CD4-positive, alpha-beta T cell treated with Interleukin-4 for 1 hour (primary cell): ENCODE measurements around the gene ERC2.

Experiments
- DNase-seq, 2 donors: peaks; one replicate each; pipeline ENCODE4 v3.0.0-alpha.2; 2020 to 2022

Gene ERC2

GRCh38 chr3:55965776-55966175 is 502.5 kb downstream of the ERC2 start:
- no peak for DNase-seq

DNA sequence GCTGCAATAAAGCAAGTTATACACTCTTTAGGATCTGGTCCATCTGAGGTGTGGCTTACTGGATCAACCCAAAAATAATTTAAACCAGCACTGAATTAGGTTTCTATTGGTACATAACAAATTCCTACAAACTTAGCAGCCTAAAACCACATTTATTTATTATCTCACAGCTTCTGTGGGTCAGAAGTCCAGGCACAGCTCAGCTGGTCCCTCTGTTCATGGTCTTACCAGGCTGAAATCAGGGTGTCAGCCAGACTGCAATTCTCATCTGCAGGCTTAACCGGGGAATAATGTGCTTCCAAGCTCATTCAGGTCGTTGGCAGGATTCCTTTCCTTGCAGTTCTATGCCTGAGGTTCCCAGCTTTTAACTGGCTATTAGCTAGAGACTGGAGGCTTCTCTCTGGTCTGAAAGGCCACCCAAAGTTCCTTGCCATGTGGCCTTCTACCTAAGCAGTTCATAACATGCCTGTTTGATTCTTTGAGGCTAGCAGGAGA is 503.7 kb downstream of the ERC2 start:
- no peak for DNase-seq

- no peak for DNase-seq
Observed at GRCh38 chr3:55963601-55964000, 504.7 kb downstream of the ERC2 start.

- no peak for DNase-seq
Observed at GRCh38 chr3:55959471-55960080, 508.7 kb downstream of the ERC2 start.

- DNase-seq: no peak
Observed at GRCh38 chr3:55958605-55959004, 509.7 kb downstream of the ERC2 start.

DNA sequence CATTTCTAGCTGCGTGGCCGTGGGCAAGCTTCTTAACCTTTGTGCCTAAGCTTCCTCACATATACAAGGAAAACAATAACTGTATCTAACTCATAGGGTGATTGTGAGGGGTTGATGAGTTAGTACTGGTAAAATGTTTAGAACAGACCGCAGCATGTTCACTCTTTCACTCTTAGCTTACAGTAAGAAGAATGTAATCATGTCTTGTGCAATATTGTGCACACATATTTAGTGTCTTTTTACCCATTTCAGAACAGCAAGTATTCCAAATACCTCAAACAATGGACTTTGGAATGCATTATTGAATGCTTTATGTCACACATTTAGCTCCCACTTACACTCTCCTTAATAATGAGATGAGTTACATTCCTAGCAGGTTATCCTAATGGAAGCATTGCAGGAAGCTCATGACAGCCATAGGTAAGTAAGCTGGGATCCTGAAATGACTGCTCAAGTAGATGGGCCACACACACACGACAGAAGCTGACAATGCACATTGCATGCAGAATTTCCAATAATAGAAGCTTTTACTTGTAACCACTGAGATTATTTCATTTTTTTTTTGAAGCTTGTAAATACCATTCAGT is 512.3 kb downstream of the ERC2 start:
- no peak for DNase-seq

GRCh38 chr3:55951388-55951787 is 516.9 kb downstream of the ERC2 start:
- DNase-seq: no peak

DNA sequence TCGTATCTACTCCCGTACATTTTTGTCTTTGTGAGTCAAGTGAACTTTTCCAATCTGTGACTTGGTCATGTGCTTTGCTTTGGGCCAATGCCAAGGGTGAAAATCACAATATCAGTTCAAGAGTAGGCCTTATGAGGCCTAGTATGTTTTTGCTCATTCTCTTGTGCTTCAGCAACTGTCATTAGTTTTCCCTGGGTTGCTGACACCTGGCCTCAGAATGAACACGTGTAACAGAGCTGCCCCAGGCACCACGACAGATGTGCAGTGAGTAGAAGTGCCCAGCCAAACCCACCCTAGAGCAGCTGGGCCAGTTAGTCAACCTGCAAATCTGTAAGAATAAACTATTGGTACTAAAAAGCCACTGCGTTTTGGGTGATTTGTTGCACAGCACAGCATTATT is 520.9 kb downstream of the ERC2 start:
- no peak for DNase-seq

- no peak for DNase-seq
Observed at GRCh38 chr3:55946574-55947160, 521.6 kb downstream of the ERC2 start.

GRCh38 chr3:55942868-55943267 is 525.4 kb downstream of the ERC2 start:
- DNase-seq: no peak

- DNase-seq: no peak
Observed at GRCh38 chr3:55939287-55939686, 529.0 kb downstream of the ERC2 start.

DNA sequence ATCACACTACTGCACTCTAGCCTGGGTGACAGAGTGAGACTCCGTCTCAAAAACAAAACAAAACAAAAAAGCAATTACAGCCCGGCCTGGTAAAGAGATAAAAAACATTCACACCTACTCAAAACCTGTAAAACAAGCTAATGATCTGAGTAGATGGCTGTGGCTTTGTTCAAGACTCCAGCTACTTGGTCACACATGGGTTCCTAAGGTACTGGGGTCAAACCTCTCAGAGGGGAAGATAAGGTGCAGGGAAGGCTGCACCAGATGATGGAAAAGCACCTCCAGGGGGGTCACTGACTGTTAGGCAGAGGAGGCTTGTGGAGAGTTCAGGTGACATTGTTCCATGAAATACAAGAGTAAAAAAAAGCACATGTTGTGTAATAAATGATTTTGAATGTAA is 531.0 kb downstream of the ERC2 start:
- DNase-seq: no peak

GRCh38 chr3:55936549-55937052 is 531.7 kb downstream of the ERC2 start:
- no peak for DNase-seq

GRCh38 chr3:55935241-55935640 is 533.0 kb downstream of the ERC2 start:
- no peak for DNase-seq

DNA sequence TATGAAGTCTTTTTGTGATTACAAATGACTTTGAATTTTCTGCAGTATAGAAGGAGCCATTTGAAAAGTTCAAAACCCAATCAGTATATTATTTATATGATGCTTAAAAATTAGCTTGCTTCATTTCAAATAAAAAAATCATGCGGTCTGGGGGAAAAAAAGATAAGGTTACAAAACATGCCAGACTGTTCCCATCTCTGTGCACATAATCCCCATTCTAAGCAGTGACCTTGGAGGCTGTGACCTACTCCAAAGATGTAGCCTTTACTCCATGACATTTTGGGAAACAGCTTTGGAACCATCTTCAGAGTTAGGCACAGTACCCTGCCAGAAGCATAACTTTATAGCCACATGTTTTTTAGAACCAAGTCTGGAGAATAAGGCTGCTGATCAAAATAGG is 533.5 kb downstream of the ERC2 start:
- DNase-seq: no peak

DNA sequence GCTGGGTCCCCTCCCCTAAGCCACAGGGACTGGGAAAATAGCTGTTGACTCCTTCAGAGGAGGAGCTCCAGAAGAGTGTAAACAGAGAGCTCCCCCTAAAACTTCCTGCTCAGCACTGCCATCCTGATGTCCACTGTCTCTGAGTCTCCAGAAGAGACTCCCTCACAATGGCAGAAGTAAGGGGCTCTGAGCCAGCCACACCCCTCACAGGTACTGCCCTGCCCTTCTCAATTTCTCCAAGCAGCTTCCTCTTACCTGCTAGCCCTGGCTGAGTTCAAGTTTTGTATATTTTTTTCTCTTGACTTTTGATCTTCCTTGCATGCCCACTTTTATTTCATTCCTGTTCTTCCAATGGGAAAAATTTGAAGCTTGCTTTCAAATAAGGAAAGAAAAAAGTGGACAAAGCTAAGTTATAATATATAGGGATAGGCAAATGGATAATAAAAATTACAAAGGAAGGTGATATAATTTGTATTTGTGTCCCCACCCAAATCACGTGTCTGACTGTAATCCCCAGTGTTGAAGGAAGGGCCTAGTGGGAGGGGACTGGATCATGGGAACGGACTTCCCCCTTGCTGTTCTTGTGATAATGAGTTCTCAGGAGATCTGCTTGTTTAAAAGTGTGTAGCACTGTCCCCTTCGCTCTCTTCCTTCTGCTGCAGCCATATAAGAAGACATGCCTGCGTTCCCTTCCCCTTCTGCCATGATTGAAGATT is 539.0 kb downstream of the ERC2 start:
- no peak for DNase-seq

GRCh38 chr3:55923626-55924025 is 544.6 kb downstream of the ERC2 start:
- no peak for DNase-seq

GRCh38 chr3:55923207-55923606 is 545.1 kb downstream of the ERC2 start:
- DNase-seq: no peak

GRCh38 chr3:55912880-55913279 is 555.4 kb downstream of the ERC2 start:
- DNase-seq: no peak

DNA sequence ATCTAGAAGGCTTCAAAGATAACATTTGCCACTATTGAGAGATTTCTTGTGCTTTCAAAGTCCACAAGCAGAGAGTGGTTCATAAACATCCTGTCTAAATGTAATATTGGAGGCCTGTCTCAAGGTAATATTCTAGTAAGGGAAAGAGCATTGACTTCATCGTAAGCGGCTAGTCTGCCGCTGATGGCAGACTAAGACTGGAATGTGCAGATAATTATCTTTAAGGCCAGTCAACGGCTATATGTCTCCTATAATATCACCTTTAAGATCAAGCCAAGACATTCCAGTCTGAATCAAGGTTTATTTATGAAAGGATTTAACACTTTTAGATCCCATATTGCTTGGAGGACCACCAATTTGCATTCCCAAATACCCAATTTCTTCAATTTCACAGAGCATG is 557.0 kb downstream of the ERC2 start:
- no peak for DNase-seq

DNA sequence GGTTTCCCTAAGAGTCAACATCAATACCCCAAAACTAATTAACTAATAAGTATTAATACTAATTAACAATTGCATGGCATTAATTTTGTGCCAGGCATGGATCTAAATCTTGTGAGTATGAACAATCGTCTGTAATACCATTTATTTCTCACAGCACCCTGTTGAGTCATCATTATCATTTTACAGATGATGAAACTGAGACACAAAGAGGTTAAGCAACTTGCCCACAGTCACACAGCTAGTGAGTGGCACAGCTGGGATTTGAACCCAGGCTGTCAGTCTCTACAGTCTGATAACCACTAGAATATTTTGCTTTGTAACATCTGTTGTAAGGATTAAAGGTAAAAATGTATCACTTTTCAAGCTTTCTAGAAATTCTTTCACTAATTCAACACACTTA is 557.7 kb downstream of the ERC2 start:
- no peak for DNase-seq

DNA sequence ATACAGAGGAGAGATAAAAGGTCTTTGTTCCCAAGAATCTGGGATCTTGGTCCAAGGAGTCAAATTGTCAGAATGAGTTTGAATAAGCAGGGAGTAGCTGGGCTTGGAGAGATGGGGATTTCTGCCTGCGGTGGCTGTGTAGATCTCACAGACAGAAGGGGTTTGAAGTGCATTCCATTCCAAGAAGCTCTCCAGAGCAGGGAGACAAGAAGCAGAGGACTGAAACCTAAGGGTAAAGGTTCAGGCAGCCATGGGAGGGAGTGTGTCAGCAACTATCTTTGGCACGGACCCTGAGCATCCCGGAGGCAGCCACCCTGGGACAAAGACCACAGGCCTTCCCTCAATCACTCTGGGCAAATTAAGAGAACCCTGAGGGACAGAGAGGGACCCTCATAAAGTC is 558.9 kb downstream of the ERC2 start:
- no peak for DNase-seq

- no peak for DNase-seq
Observed at GRCh38 chr3:55907616-55908015, 560.7 kb downstream of the ERC2 start.

DNA sequence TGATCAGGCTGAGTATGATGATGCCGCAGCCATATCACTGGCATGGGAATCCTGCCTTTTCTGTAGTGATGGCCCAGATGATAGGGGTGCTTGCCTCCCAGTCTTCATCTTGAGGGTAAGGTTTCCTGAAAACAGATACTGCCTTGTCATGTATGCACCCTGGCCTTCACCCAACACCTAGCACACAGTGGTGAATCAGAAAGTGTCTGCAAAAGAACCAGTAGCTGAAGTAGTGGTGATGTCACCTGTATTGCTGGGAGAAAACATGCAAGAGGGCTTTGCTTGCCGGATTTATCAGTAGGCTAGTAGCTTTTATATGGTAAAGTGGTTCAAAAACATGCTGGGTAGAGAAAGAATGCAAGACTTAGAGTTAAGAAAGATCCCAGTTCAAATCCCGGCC is 561.4 kb downstream of the ERC2 start:
- no peak for DNase-seq
